Glutamatergic neuron (in vitro differentiated cells): ENCODE results near the gene CNRIP1. TPM values are rescaled to one million over a fixed set of nuclear protein-coding genes. Genes with fewer than 3 reads are reported as not detected.
A peak's percentile ranks its signal among the peaks of the same experiment; 100 is the strongest.

Experiments used
- DNase-seq: peaks from one replicate; pipeline ENCODE4 v3.0.0; 2022
- H3K27ac Mint-ChIP-seq: one replicate; pipeline ENCODE4 v1.8.0; 2020; ENCODE audit warnings: mild to moderate bottlenecking, mixed read lengths, inconsistent platforms; ENCODE audit not compliant: unreplicated experiment
- H3K27me3 Mint-ChIP-seq: one replicate; pipeline ENCODE4 v1.8.0; 2020; ENCODE audit warnings: mild to moderate bottlenecking, moderate library complexity, mixed read lengths, inconsistent platforms; ENCODE audit not compliant: unreplicated experiment
- H3K36me3 Mint-ChIP-seq: one replicate; pipeline ENCODE4 v1.8.0; 2020; ENCODE audit warnings: mild to moderate bottlenecking, mixed read lengths, inconsistent platforms; ENCODE audit not compliant: unreplicated experiment
- H3K4me1 Mint-ChIP-seq: one replicate; pipeline ENCODE4 v1.8.0; 2020; ENCODE audit warnings: mild to moderate bottlenecking, low read depth, mixed read lengths, inconsistent platforms; ENCODE audit not compliant: unreplicated experiment
- H3K4me3 Mint-ChIP-seq: one replicate; pipeline ENCODE4 v1.8.0; 2020; ENCODE audit warnings: mild to moderate bottlenecking, mixed read lengths, inconsistent platforms; ENCODE audit not compliant: unreplicated experiment
- H3K9me3 Mint-ChIP-seq: one replicate; pipeline ENCODE4 v1.8.0; 2020; ENCODE audit warnings: mild to moderate bottlenecking, moderate library complexity, mixed read lengths, inconsistent platforms; ENCODE audit not compliant: unreplicated experiment
- CTCF ChIP-seq: fragments of 200-600 bp; sonication (generic); IDR thresholded peaks from one replicate; pipeline ENCODE4 v1.5.0; 2021; ENCODE audit not compliant: partially characterized antibody, unreplicated experiment
- long read RNA-seq: library from polyadenylated mRNA; unstranded; transcript quantifications from one replicate; pipeline ENCODE4 v2.0.0, GENCODE V29; 2020; ENCODE audit not compliant: unreplicated experiment
- total RNA-seq: library from RNA; stranded (reverse); fragmentation: NEBNext Ultra II Directional; extraction: Animal tissue kit (Norgen Biotek cat#: 25700); gene quantifications from one replicate; pipeline ENCODE4 v1.2.1, GENCODE V29; 2021; ENCODE audit not compliant: unreplicated experiment

Gene CNRIP1
- 28.0 TPM for total RNA-seq
- long read RNA-seq, transcript CNRIP1-201 (3 exons, 1,953 nt): major isoform, 34 of 35 reads
- long read RNA-seq, partial matches to known transcripts: 0 of 35 reads
- long read RNA-seq, other reads (novel, unspliced or antisense): 0 of 35 reads

GRCh38 chr2:68319398-68320117, at the start of gene CNRIP1:
Gene CNRIP1, minus strand, starts transcription at chr2:68319949. Its CDS starts 549 bp downstream, at chr2:68319400.
- no peak for TF ChIP-seq CTCF
- Mint-ChIP-seq H3K4me1 (peaks cover 11% of the 10 kb centered on the region), H3K4me3 (peak within 1 kb of the TSS; percentile 92), H3K9me3 (peaks cover 6% of the 10 kb centered on the region), H3K27me3 (peaks cover 8% of the 10 kb centered on the region), H3K27ac (peak within 1 kb of the TSS; percentile 96), H3K36me3 (no peaks in the 10 kb centered on the region)
- peak; percentile 84 for DNase-seq

GRCh38 chr2:68369337-68369734, 49.6 kb upstream of the CNRIP1 start:
- Mint-ChIP-seq H3K36me3 (no peaks in the 10 kb centered on the region), H3K27ac (no peak overlapping the region), H3K4me1 (peaks cover 6% of the 10 kb centered on the region), H3K27me3 (no peaks in the 10 kb centered on the region), H3K4me3 (no peak overlapping the region), H3K9me3 (no peaks in the 10 kb centered on the region)
- no peak for TF ChIP-seq CTCF
- DNase-seq: no peak

GRCh38 chr2:68368654-68369336, 49.0 kb upstream of the CNRIP1 start:
- Mint-ChIP-seq H3K27ac (no peak overlapping the region), H3K36me3 (no peaks in the 10 kb centered on the region), H3K9me3 (no peaks in the 10 kb centered on the region), H3K27me3 (no peaks in the 10 kb centered on the region), H3K4me3 (no peak overlapping the region), H3K4me1 (peaks cover 6% of the 10 kb centered on the region)
- no peak for TF ChIP-seq CTCF
- no peak for DNase-seq

GRCh38 chr2:68367953-68368653, 48.4 kb upstream of the CNRIP1 start:
- H3K9me3 Mint-ChIP-seq: no peaks in the 10 kb centered on the region
- no peak for TF ChIP-seq CTCF
- no peaks in the 10 kb centered on the region for H3K27me3 Mint-ChIP-seq
- no peaks in the 10 kb centered on the region for H3K36me3 Mint-ChIP-seq
- no peak overlapping the region for H3K4me3 Mint-ChIP-seq
- H3K27ac Mint-ChIP-seq: no peak overlapping the region
- H3K4me1 Mint-ChIP-seq: peaks cover 6% of the 10 kb centered on the region
- no peak for DNase-seq
